IPS-15b (cell line): ENCODE results near the gene ANK3.

Experiments
- H3K27me3 ChIP-seq: one replicate; pipeline ENCODE4 v1.6.1; 2013; ENCODE audit warnings: low read length; ENCODE audit not compliant: control insufficient read depth, insufficient read depth
- H3K36me3 ChIP-seq: one replicate; pipeline ENCODE4 v1.6.1; 2013; ENCODE audit warnings: low read length; ENCODE audit not compliant: control insufficient read depth, insufficient read depth
- H3K4me1 ChIP-seq: one replicate; pipeline ENCODE4 v1.6.1; 2013; ENCODE audit warnings: mild to moderate bottlenecking, low read length; ENCODE audit not compliant: control insufficient read depth, insufficient read depth
- H3K4me3 ChIP-seq: one replicate; pipeline ENCODE4 v1.5.1; 2013; ENCODE audit warnings: low read depth, low read length
- H3K9ac ChIP-seq: one replicate; pipeline ENCODE4 v1.6.1; 2013; ENCODE audit warnings: low read depth, mild to moderate bottlenecking, low read length
- H3K9me3 ChIP-seq: one replicate; pipeline ENCODE4 v1.6.1; 2013; ENCODE audit warnings: mild to moderate bottlenecking, low read length; ENCODE audit not compliant: control insufficient read depth, insufficient read depth

Gene ANK3

GRCh38 chr10:60389413-60390025, at the start of gene ANK3:
ANK3 (minus strand) TSS chr10:60389875; CDS start chr10:60389538, 337 bp downstream.
- H3K36me3 ChIP-seq: no peaks in the 10 kb centered on the region
- H3K4me1 ChIP-seq: peaks cover 16% of the 10 kb centered on the region
- no peak within 1 kb of the TSS for H3K4me3 ChIP-seq
- no peaks in the 10 kb centered on the region for H3K9me3 ChIP-seq
- H3K9ac ChIP-seq: no peak within 1 kb of the TSS
- no peaks in the 10 kb centered on the region for H3K27me3 ChIP-seq

DNA sequence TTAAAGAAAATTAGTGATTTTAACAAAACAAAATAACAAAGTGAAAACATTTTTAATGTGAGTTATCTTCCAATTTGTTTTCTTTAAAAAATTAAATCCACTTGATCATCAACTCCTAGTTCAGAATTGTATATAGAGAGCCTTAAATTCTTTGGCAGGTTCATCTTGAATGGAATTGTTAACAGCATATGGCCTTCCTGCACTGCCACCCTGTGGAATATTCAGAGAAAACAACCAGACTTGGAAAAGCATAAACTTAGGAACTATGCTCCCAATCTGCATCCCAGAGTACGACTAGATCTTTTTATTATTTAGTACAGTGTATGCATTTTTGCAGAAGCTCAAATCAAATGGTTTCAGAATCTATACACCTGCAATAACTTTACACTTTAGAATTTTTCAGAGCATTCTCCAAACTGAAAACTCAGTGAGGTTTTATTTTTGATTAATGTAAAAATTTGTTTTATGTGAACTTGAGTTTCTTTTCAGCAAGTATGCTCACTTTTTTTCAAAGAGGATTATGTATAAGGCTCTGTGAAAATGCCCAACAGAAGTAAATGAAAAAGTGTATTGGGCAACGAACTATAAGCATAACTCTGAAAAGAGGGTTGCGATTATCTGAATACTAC, 44.9 kb upstream of the ANK3 start:
- no peaks in the 10 kb centered on the region for H3K36me3 ChIP-seq
- no peak overlapping the region for H3K4me3 ChIP-seq
- no peaks in the 10 kb centered on the region for H3K27me3 ChIP-seq
- no peak overlapping the region for H3K9ac ChIP-seq
- no peaks in the 10 kb centered on the region for H3K9me3 ChIP-seq
- H3K4me1 ChIP-seq: no peaks in the 10 kb centered on the region

- Histone ChIP-seq H3K36me3 (no peaks in the 10 kb centered on the region), H3K4me1 (no peaks in the 10 kb centered on the region), H3K9ac (no peak overlapping the region), H3K9me3 (no peaks in the 10 kb centered on the region), H3K27me3 (no peaks in the 10 kb centered on the region), H3K4me3 (no peak overlapping the region)
Observed at GRCh38 chr10:60433684-60434083, 44.0 kb upstream of the ANK3 start.

- Histone ChIP-seq H3K27me3 (no peaks in the 10 kb centered on the region), H3K4me3 (no peak overlapping the region), H3K9me3 (no peaks in the 10 kb centered on the region), H3K4me1 (no peaks in the 10 kb centered on the region), H3K9ac (no peak overlapping the region), H3K36me3 (no peaks in the 10 kb centered on the region)
Observed at GRCh38 chr10:60430836-60431597, 41.3 kb upstream of the ANK3 start.

DNA sequence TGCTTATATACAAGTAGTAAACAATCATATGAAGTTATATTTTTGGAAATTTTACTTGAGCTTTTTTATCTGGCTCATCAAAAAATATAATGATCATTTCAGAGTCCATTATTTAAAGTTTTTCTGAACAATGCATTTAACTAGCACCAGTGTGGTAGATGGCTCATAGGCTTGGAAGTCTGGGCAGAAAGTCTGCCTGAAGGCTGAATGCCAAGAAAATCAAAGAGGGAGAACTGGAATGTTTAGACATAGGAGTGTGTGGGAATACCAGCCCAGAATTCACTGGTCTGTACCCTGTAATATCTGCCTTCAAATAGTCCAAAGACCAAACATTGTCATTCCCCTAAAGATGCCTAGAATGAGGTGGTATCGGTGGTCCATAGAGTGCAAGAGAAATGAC, 40.3 kb upstream of the ANK3 start:
- H3K4me3 ChIP-seq: no peak overlapping the region
- H3K9me3 ChIP-seq: no peaks in the 10 kb centered on the region
- H3K4me1 ChIP-seq: peaks cover 5% of the 10 kb centered on the region
- H3K36me3 ChIP-seq: no peaks in the 10 kb centered on the region
- H3K9ac ChIP-seq: no peak overlapping the region
- H3K27me3 ChIP-seq: no peaks in the 10 kb centered on the region

DNA sequence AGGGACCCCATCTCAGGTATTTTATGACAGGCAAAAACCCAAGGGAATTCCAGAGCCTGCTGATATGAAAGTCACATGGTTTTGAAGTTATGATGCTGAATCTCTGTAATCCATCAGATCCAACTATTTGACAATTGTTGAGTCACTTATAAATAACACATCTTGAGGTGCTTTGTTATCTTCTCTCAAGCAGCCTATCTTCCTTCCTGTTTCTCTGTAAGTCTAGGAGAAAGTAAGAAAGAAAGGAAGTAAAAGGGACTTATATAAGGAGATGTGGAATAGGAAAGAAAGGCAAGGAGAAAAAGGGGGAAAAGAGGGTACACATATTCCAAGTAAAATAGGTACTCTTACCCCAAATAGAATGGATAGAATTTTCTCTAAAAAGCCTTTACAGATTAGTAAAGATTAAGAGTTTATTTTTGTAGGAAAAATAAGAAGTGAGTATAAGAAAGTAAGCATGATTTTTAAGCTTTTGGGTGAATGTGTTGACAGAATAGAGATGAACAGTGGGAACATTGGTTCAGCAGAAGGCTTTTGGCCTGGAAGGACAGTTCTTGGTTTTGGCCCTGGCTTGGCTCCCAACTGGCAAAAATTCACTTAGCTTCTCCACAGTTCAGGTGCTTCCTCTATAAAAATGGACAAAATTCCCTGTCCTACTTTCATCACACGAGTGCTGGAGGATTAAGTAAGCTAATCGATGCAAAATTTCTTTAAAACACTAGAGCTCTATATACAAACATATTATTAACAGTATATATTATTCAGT, 39.6 kb upstream of the ANK3 start:
- Histone ChIP-seq H3K36me3 (no peaks in the 10 kb centered on the region), H3K9me3 (no peaks in the 10 kb centered on the region), H3K4me3 (no peak overlapping the region), H3K27me3 (no peaks in the 10 kb centered on the region), H3K4me1 (peaks cover 8% of the 10 kb centered on the region), H3K9ac (no peak overlapping the region)

DNA sequence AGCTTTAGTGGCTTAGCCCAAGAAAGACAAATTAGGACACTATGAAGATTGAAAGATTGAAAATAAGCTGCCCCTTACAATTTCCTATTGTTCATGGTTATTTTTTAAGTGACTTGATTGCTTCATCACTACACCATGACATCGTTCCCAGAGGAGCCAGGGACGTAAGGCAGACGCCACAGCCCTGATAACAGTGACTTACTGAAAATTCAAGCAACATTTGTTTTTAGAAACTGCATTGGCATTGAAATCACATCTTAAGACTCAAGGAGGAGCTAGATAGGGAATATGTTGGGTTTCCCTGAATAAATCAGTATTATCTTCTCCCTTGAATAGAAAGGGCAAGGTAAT, 38.7 kb upstream of the ANK3 start:
- Histone ChIP-seq H3K36me3 (no peaks in the 10 kb centered on the region), H3K9me3 (no peaks in the 10 kb centered on the region), H3K4me3 (no peak overlapping the region), H3K9ac (no peak overlapping the region), H3K27me3 (no peaks in the 10 kb centered on the region), H3K4me1 (peaks cover 8% of the 10 kb centered on the region)

DNA sequence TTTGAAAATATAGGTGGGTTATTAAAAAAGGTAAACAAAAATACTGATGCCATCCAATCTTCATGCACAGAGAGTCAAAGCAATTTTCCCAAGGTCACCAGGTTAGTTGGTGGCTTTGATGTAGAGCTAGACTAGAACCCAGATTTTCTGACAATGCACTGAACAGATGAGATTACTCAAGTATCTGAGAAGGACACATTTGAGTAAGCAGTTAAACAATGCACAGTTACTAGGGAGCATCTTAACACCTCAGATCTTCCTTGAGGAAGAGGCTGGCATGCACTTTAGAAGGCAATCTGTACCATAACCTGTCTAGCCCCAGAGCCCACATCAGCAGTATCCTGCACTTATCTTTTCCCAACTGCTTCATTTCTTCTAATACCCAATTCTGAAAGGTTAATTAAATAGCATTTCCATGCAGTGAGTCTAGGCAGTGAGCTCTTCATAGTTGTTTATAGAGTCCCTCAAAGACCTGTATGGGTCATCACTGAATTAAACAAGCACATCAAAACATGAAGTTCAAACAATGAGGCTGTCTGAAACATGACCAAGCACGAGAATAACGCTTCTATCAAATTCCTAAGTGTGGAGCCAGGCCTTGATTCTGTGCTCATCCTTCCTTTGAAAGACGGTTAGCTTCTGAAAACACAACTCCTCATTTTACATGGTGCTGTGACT, 38.2 kb upstream of the ANK3 start:
- H3K4me1 ChIP-seq: peaks cover 8% of the 10 kb centered on the region
- H3K27me3 ChIP-seq: no peaks in the 10 kb centered on the region
- no peaks in the 10 kb centered on the region for H3K36me3 ChIP-seq
- H3K4me3 ChIP-seq: no peak overlapping the region
- H3K9ac ChIP-seq: no peak overlapping the region
- no peaks in the 10 kb centered on the region for H3K9me3 ChIP-seq

DNA sequence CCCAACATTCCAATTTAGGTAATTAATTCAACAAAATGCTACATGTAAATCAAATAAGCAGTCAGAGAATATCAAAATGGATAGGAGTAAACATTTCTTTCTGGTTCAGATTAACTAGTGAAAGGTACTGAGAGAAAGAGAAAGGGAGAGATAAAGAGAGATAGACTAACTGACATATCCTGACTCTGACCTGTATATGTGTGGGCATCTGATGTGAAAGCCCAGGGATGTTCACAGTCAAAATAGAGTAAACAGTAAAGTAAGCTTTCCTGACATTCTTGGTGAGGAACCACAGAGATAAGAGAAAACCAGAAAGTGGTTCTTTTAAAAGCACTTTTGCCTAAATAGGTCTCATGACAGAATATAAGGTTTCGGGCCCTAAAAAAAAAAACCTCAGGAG, 37.5 kb upstream of the ANK3 start:
- no peaks in the 10 kb centered on the region for H3K27me3 ChIP-seq
- H3K4me3 ChIP-seq: no peak overlapping the region
- peaks cover 8% of the 10 kb centered on the region for H3K4me1 ChIP-seq
- no peak overlapping the region for H3K9ac ChIP-seq
- H3K36me3 ChIP-seq: no peaks in the 10 kb centered on the region
- no peaks in the 10 kb centered on the region for H3K9me3 ChIP-seq

GRCh38 chr10:60426425-60426824, 36.8 kb upstream of the ANK3 start:
- Histone ChIP-seq H3K4me3 (no peak overlapping the region), H3K36me3 (no peaks in the 10 kb centered on the region), H3K9me3 (no peaks in the 10 kb centered on the region), H3K9ac (no peak overlapping the region), H3K27me3 (peaks cover 2% of the 10 kb centered on the region), H3K4me1 (peaks cover 8% of the 10 kb centered on the region)

DNA sequence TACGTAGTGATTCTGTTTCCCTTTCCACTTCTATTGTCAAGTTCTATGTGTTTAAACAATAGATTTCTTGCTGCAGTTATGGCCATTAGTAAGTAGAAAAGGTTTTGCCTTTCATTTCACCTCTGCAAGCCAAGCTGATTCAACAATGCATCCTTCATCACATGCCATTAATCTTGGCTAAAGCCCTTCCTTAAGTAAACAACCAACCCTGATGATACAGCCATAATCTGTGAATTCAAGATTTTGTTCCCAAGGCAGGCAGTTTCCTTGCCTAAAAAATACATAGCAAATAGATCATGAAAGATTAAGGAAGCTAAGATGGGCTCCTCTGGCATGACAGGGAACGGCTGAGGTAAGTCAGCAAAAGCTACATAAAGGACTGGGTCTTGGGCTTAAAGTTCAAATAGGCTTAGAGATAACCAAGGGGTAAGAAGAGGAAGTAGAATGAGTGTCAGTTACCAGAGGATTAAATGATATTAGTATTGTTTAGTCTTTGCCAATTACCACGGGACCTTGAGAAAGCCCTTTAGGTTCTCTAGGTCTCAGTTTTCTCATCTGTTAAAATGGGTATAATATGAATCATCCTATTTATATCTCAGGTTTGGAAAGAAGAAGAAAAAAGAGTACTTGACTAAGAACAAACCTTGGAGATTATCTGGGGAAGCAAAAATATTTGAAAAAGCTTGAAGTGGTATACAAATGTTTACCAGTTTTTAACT, 35.9 kb upstream of the ANK3 start:
- no peak overlapping the region for H3K9ac ChIP-seq
- H3K4me1 ChIP-seq: peaks cover 8% of the 10 kb centered on the region
- no peaks in the 10 kb centered on the region for H3K9me3 ChIP-seq
- peaks cover 10% of the 10 kb centered on the region for H3K27me3 ChIP-seq
- no peak overlapping the region for H3K4me3 ChIP-seq
- no peaks in the 10 kb centered on the region for H3K36me3 ChIP-seq
